Measurements from ENCODE around the gene ZSCAN18. TPM values are rescaled to one million over a fixed set of nuclear protein-coding genes. Genes with fewer than 3 reads are reported as not detected.

The ZSCAN18 gene
- total RNA-seq, 1 experiment from 2014 or later, result not detected

GRCh38 chr19:58059003-58059670 lies 38.9 kb downstream of the ZSCAN18 start, which contains the start of gene ZNF135:
ZNF135 (plus strand) TSS chr19:58059282; CDS start chr19:58060003, 721 bp downstream.
- TF ChIP-seq CTCF (IDR thresholded peaks at IDR 0.05; ENCODE audit: unreplicated experiment), result no peak
- peaks cover 18% of the 10 kb centered on the region for H3K9me3 Mint-ChIP-seq (ENCODE audit: unreplicated experiment)
- intact Hi-C loops (cut with micrococcal nuclease), result no loop called here
- H3K4me1 Mint-ChIP-seq (ENCODE audit: insufficient read depth, unreplicated experiment), result no peaks in the 10 kb centered on the region
- H3K36me3 Mint-ChIP-seq (ENCODE audit: insufficient read depth, unreplicated experiment), result no peaks in the 10 kb centered on the region
- DNase-seq (ENCODE audit: unreplicated experiment), result no peak
- no peak within 1 kb of the TSS for H3K4me3 Mint-ChIP-seq (ENCODE audit: unreplicated experiment)
- BruUV-seq (replicated peaks), result no TSS peak
- CTCF ChIA-PET, result interaction anchor here (0.6 kb wide), 1 partner anchor 54 kb away, joined by 4 read pairs; no protein-coding TSS in a partner anchor
- POLR2A ChIA-PET, result no interaction called here
- H3K27me3 Mint-ChIP-seq (ENCODE audit: insufficient read depth, unreplicated experiment), result no peaks in the 10 kb centered on the region
- H3K27ac Mint-ChIP-seq (ENCODE audit: low read depth, unreplicated experiment), result no peak within 1 kb of the TSS

DNA sequence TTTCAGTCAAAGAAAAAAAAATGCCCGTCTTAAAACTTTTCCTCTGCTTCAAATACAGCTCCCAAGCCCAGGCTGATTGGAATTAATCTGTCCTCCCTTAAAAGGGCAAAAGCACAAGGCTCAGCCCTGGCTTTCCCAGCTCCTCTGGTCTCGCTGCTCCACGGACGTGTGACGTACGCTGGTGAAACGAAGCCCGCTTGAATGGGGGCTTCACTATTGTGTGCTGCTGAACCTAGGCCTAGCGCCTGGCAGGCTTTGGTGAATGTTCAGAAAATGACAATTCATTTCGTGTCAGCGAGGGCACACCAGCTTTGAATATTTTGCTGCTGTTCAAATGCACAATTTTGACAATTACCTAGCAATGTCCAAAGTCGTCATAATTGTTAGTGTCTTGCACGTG lies 39.6 kb downstream of the ZSCAN18 start:
- Mint-ChIP-seq H3K36me3 (ENCODE audit: insufficient read depth, unreplicated experiment) (no peaks in the 10 kb centered on the region), H3K9me3 (ENCODE audit: unreplicated experiment) (peaks cover 18% of the 10 kb centered on the region), H3K27me3 (ENCODE audit: insufficient read depth, unreplicated experiment) (no peaks in the 10 kb centered on the region), H3K4me3 (ENCODE audit: unreplicated experiment) (no peak overlapping the region), H3K4me1 (ENCODE audit: insufficient read depth, unreplicated experiment) (no peaks in the 10 kb centered on the region), H3K27ac (ENCODE audit: low read depth, unreplicated experiment) (no peak overlapping the region)
- ChIA-PET CTCF (no interaction called here), POLR2A (no interaction called here)
- no peak for DNase-seq (ENCODE audit: unreplicated experiment)
- intact Hi-C loops (cut with micrococcal nuclease), result no loop called here
- BruUV-seq (replicated peaks), result no TSS peak
- no peak for TF ChIP-seq CTCF (IDR thresholded peaks at IDR 0.05; ENCODE audit: unreplicated experiment)

GRCh38 chr19:58056861-58057260 lies 41.2 kb downstream of the ZSCAN18 start:
- TF ChIP-seq CTCF (IDR thresholded peaks at IDR 0.05; ENCODE audit: unreplicated experiment), result no peak
- Mint-ChIP-seq H3K4me1 (ENCODE audit: insufficient read depth, unreplicated experiment) (no peaks in the 10 kb centered on the region), H3K27ac (ENCODE audit: low read depth, unreplicated experiment) (no peak overlapping the region), H3K4me3 (ENCODE audit: unreplicated experiment) (no peak overlapping the region), H3K36me3 (ENCODE audit: insufficient read depth, unreplicated experiment) (no peaks in the 10 kb centered on the region), H3K9me3 (ENCODE audit: unreplicated experiment) (peaks cover 18% of the 10 kb centered on the region), H3K27me3 (ENCODE audit: insufficient read depth, unreplicated experiment) (no peaks in the 10 kb centered on the region)
- ChIA-PET CTCF (no interaction called here), POLR2A (no interaction called here)
- no peak for DNase-seq (ENCODE audit: unreplicated experiment)
- no TSS peak for BruUV-seq (replicated peaks)
- intact Hi-C loops (cut with micrococcal nuclease), result no loop called here

- DNase-seq (ENCODE audit: unreplicated experiment), result no peak
- Mint-ChIP-seq H3K4me1 (ENCODE audit: insufficient read depth, unreplicated experiment) (no peaks in the 10 kb centered on the region), H3K9me3 (ENCODE audit: unreplicated experiment) (peaks cover 18% of the 10 kb centered on the region), H3K36me3 (ENCODE audit: insufficient read depth, unreplicated experiment) (no peaks in the 10 kb centered on the region), H3K4me3 (ENCODE audit: unreplicated experiment) (no peak overlapping the region), H3K27ac (ENCODE audit: low read depth, unreplicated experiment) (no peak overlapping the region), H3K27me3 (ENCODE audit: insufficient read depth, unreplicated experiment) (no peaks in the 10 kb centered on the region)
- no peak for TF ChIP-seq CTCF (IDR thresholded peaks at IDR 0.05; ENCODE audit: unreplicated experiment)
- BruUV-seq (replicated peaks), result no TSS peak
- intact Hi-C loops (cut with micrococcal nuclease), result no loop called here
- POLR2A ChIA-PET, result no interaction called here
- CTCF ChIA-PET, result no interaction called here
Measured at GRCh38 chr19:58056261-58056660, 41.8 kb downstream of the ZSCAN18 start.
